Lung microvascular endothelial cell (primary cell): ENCODE data around the gene KISS1. TPM values are rescaled to one million over a fixed set of nuclear protein-coding genes. Genes with fewer than 3 reads are reported as not detected.

Experiments
- DNase-seq, 2 donors: peaks; one replicate each; pipeline versions ENCODE4 v3.0.0 to v3.0.0-alpha.2; 2010; ENCODE audit warnings: low read depth in 2 of 2
- total RNA-seq: library from RNA; depleted of rRNA; stranded (reverse); fragments of >200 nt; gene quantifications from 2 replicates; pipeline ENCODE4 v1.2.1, GENCODE V29; 2014

The KISS1 gene
- total RNA-seq, 1 donor from 2014 or later: 0.40 TPM

- no peak for DNase-seq
These were observed 22.3 kb upstream of the KISS1 start for GRCh38 chr1:204218552-204218951.

GRCh38 chr1:204217648-204218000 lies 21.3 kb upstream of the KISS1 start:
- no peak for DNase-seq

GRCh38 chr1:204216880-204217647 lies 20.8 kb upstream of the KISS1 start:
- no peak for DNase-seq

GRCh38 chr1:204216236-204216635 lies 19.9 kb upstream of the KISS1 start:
- no peak for DNase-seq

- peak; percentile 72 to 80 for DNase-seq
These were observed 17.7 kb upstream of the KISS1 start, which contains the start of gene GOLT1A for GRCh38 chr1:204213668-204214662. GOLT1A (minus strand) TSS chr1:204213988; CDS start chr1:204213906, 82 bp downstream.

- DNase-seq: no peak
These were observed 16.4 kb upstream of the KISS1 start for GRCh38 chr1:204212715-204213114.

GRCh38 chr1:204211046-204211445 lies 14.8 kb upstream of the KISS1 start:
- no peak for DNase-seq

GRCh38 chr1:204207136-204207616 lies 10.9 kb upstream of the KISS1 start:
- peak; percentile 34 to 61 for DNase-seq

- DNase-seq: peak; percentile 18 to 48
These were observed 9.8 kb upstream of the KISS1 start for GRCh38 chr1:204206121-204206520.

- no peak for DNase-seq
These were observed 9.2 kb upstream of the KISS1 start for GRCh38 chr1:204205486-204205885.

- no peak for DNase-seq
These were observed 8.7 kb upstream of the KISS1 start for GRCh38 chr1:204204944-204205343.

GRCh38 chr1:204203206-204203767 lies 7.0 kb upstream of the KISS1 start:
- DNase-seq: no peak

- DNase-seq: no peak
These were observed 6.2 kb upstream of the KISS1 start for GRCh38 chr1:204202481-204202880.

GRCh38 chr1:204201348-204202040 lies 5.2 kb upstream of the KISS1 start:
- DNase-seq: no peak

- DNase-seq: no peak
These were observed 3.3 kb upstream of the KISS1 start for GRCh38 chr1:204199579-204199978.

- peak; percentile 57 to 87 for DNase-seq
These were observed 2.4 kb upstream of the KISS1 start for GRCh38 chr1:204198348-204199340.

GRCh38 chr1:204197068-204197467 lies 777 bp upstream of the KISS1 start:
- no peak for DNase-seq

- DNase-seq: no peak
These were observed 1.5 kb downstream of the KISS1 start for GRCh38 chr1:204194771-204195170.

- DNase-seq: no peak
These were observed 2.2 kb downstream of the KISS1 start for GRCh38 chr1:204194080-204194479.
